CD8-positive, alpha-beta memory T cell (primary cell): ENCODE data around the gene ARF1. TPM values are rescaled to one million over a fixed set of nuclear protein-coding genes. Genes with fewer than 3 reads are reported as not detected.

Source experiments
- CTCF ChIA-PET: fragments of 350-600 bp; sonication (Branson Sonifier 250); formaldehyde crosslinking; loops from one replicate; lab custom pipeline; 2021; ENCODE audit warnings: antibody characterized with exemption; lab: Charles Lee
- POLR2A ChIA-PET: fragments of 350-600 bp; sonication (Branson Sonifier 250); formaldehyde crosslinking; loops from one replicate; lab custom pipeline; 2021; ENCODE audit warnings: antibody characterized with exemption; lab: Charles Lee
- DNase-seq, 5 donors: peaks; one replicate each; pipeline versions ENCODE4 v3.0.0 to v3.0.0-alpha.2; 2020 to 2022; ENCODE audit warnings: mixed read lengths in 1 of 5
- H3K27ac ChIP-seq: one replicate; pipeline ENCODE4 v1.7.0; 2013; ENCODE audit warnings: low read depth, mild to moderate bottlenecking, low read length, moderate library complexity
- H3K27me3 ChIP-seq: 2 replicates; pipeline ENCODE4 v1.7.0; 2013; ENCODE audit warnings: low read length, mild to moderate bottlenecking; ENCODE audit not compliant: insufficient read depth, poor library complexity, severe bottlenecking
- H3K36me3 ChIP-seq: 2 replicates; pipeline ENCODE4 v1.7.0; 2013; ENCODE audit warnings: mild to moderate bottlenecking, low read length, moderate library complexity; ENCODE audit not compliant: insufficient read depth
- H3K4me1 ChIP-seq: 2 replicates; pipeline ENCODE4 v1.7.0; 2013; ENCODE audit warnings: mild to moderate bottlenecking, low read length, moderate library complexity; ENCODE audit not compliant: insufficient read depth
- H3K4me3 ChIP-seq: 2 replicates; pipeline ENCODE4 v1.7.0; 2013; ENCODE audit warnings: mild to moderate bottlenecking, low read length
- H3K9me3 ChIP-seq: 2 replicates; pipeline ENCODE4 v1.7.0; 2013; ENCODE audit warnings: mild to moderate bottlenecking, low read length
- H3K27ac Mint-ChIP-seq, 8 donors: one replicate each; pipeline ENCODE4 v1.8.0; 2020 to 2021; ENCODE audit warnings: mixed read lengths in 8 of 8, mild to moderate bottlenecking in 6 of 8, inconsistent platforms in 3 of 8, moderate library complexity in 3 of 8
- H3K27me3 Mint-ChIP-seq, 2 donors: one replicate each; pipeline ENCODE4 v1.8.0; 2020 to 2021; ENCODE audit warnings: mixed read lengths in 2 of 2, mild to moderate bottlenecking in 1 of 2, moderate library complexity in 1 of 2
- H3K36me3 Mint-ChIP-seq, 3 donors: one replicate each; pipeline ENCODE4 v1.8.0; 2020 to 2021; ENCODE audit warnings: mixed read lengths in 3 of 3, inconsistent platforms in 1 of 3, mild to moderate bottlenecking in 1 of 3
- H3K4me1 Mint-ChIP-seq, 3 donors: one replicate each; pipeline ENCODE4 v1.8.0; 2020 to 2021; ENCODE audit warnings: mixed read lengths in 3 of 3, inconsistent platforms in 1 of 3, mild to moderate bottlenecking in 1 of 3
- H3K4me3 Mint-ChIP-seq, 7 donors: one replicate each; pipeline ENCODE4 v1.8.0; 2020 to 2021; ENCODE audit warnings: mixed read lengths in 7 of 7, mild to moderate bottlenecking in 6 of 7, moderate library complexity in 4 of 7, inconsistent platforms in 2 of 7
- H3K9me3 Mint-ChIP-seq, 5 donors: one replicate each; pipeline ENCODE4 v1.8.0; 2020 to 2022; ENCODE audit warnings: mixed read lengths in 5 of 5, mild to moderate bottlenecking in 3 of 5, moderate library complexity in 2 of 5, inconsistent platforms in 1 of 5
- polyA plus RNA-seq: library from polyadenylated mRNA; unstranded; fragments of 300-500 nt; fragmentation: Illumina TruSeq; gene quantifications from one replicate; pipeline ENCODE4 v1.2.3, GENCODE V29; 2021
- total RNA-seq, 2 experiments: library from RNA; stranded (reverse); gene quantifications; one replicate each; pipeline ENCODE4 v1.2.3, GENCODE V29; 2021

Gene ARF1
- total and polyA plus RNA-seq, 3 experiments from 2014 or later = 379 to 569 (median 379) TPM

DNA sequence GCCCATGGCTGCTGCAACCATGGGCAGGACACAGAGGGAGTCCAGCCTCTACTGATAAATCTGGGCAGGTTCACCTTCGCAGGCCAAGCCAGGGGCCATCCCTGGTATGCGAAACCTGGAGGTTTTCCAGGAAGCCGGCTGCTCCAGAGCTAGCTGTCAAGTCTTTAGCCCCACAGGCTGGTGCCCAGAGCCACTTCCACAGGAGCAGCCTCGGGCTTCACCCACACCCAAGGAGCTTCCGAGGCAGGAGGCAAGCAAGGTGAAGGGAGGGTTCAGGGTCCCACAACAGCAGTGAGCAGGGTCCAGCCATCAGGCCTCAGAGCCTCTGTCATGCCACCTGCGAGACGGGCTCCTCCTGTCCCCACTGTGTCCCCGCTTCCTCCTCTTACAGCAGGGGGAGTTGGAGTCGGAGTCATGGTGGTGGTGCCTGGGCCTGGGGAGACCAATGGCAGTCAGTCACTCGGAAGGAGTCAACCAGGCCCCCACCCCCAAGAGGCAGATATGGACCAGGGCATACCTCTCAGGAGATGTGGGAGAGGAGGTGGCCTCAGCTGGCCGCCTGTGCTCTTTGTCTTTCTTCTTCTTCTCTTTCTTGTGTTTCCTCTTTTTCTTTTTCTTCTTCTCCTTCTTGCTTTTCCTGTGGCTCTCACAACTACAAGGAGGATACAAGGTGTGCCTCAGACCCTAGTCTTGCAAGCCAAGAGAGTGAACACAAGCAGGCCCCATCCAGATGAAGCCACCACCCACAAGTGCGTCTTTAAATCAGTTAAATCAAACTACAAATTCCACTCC is 18.5 kb downstream of the ARF1 start:
- Mint-ChIP-seq H3K4me1 (peaks cover 21 to 56% (median 25%) of the 10 kb centered on the region in 3 donors), H3K36me3 (peaks cover 4 to 57% (median 4%) of the 10 kb centered on the region in 3 donors), H3K4me3 (peak overlapping the region; percentile 79 to 97 (median 84)), H3K27ac (peak overlapping the region; percentile 88 to 99 (median 96)), H3K9me3 (no peaks in the 10 kb centered on the region), H3K27me3 (peaks cover 0 to 2% of the 10 kb centered on the region in 2 donors)
- peaks cover 24% of the 10 kb centered on the region for H3K4me1 ChIP-seq
- POLR2A ChIA-PET = interaction anchor here (1.2 to 2.7 kb wide), 2 partner anchors 11 to 18 kb away, joined by 3 to 11 read pairs; partner anchors contain the start of gene ARF1
- no peak overlapping the region for H3K4me3 ChIP-seq
- CTCF ChIA-PET = interaction anchor here (0.7 to 1.2 kb wide), 2 partner anchors 19 to 66 kb away, joined by 3 to 4 read pairs; partner anchors contain the start of gene ARF1
- peaks cover 20% of the 10 kb centered on the region for H3K36me3 ChIP-seq
- no peak for DNase-seq
- H3K27me3 ChIP-seq = no peaks in the 10 kb centered on the region
- H3K9me3 ChIP-seq = no peaks in the 10 kb centered on the region
- peak overlapping the region; percentile 85 for H3K27ac ChIP-seq

DNA sequence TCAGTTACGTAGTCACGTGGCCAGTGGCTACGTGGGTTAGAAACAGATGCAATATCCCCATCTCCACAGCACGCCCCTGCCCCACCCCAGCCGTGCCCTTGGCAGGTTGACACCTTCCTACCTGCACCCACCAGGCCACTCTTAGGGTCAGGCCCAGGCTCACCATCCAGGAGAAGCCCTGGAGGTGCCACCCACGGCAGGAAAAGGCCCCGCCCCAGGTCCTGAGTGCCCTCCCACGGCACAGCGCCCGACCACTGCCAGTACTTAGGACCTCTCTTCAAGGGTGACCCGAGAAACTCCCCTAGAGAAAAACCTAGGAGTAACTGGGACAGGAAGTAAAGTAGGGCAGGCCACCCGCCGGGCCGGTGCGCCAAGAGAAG is 19.1 kb downstream of the ARF1 start:
- peaks cover 19 to 50% (median 22%) of the 10 kb centered on the region in 3 donors for H3K4me1 Mint-ChIP-seq
- Histone ChIP-seq H3K4me3 (peak overlapping the region; percentile 43), H3K4me1 (peaks cover 18% of the 10 kb centered on the region), H3K36me3 (peaks cover 25% of the 10 kb centered on the region), H3K9me3 (no peaks in the 10 kb centered on the region), H3K27me3 (no peaks in the 10 kb centered on the region), H3K27ac (peak overlapping the region; percentile 85)
- no peaks in the 10 kb centered on the region for H3K9me3 Mint-ChIP-seq
- ChIA-PET CTCF (interaction anchor here (0.7 to 1.2 kb wide), 3 partner anchors 17 to 65 kb away, joined by 3 to 5 read pairs (median 4); partner anchors contain the start of gene ARF1), POLR2A (interaction anchor here (0.5 to 2.7 kb wide), 4 partner anchors 12 to 1117 kb away, joined by 3 to 11 read pairs (median 3); partner anchors contain the start of gene ARF1)
- H3K27ac Mint-ChIP-seq = peak overlapping the region; percentile 88 to 99 (median 96)
- peak overlapping the region; percentile 79 to 97 (median 84) for H3K4me3 Mint-ChIP-seq
- H3K36me3 Mint-ChIP-seq = peaks cover 4 to 59% (median 4%) of the 10 kb centered on the region in 3 donors
- DNase-seq = peak in 2 of 5 donors; percentile 50 to 58
- H3K27me3 Mint-ChIP-seq = peaks cover 0 to 2% of the 10 kb centered on the region in 2 donors

DNA sequence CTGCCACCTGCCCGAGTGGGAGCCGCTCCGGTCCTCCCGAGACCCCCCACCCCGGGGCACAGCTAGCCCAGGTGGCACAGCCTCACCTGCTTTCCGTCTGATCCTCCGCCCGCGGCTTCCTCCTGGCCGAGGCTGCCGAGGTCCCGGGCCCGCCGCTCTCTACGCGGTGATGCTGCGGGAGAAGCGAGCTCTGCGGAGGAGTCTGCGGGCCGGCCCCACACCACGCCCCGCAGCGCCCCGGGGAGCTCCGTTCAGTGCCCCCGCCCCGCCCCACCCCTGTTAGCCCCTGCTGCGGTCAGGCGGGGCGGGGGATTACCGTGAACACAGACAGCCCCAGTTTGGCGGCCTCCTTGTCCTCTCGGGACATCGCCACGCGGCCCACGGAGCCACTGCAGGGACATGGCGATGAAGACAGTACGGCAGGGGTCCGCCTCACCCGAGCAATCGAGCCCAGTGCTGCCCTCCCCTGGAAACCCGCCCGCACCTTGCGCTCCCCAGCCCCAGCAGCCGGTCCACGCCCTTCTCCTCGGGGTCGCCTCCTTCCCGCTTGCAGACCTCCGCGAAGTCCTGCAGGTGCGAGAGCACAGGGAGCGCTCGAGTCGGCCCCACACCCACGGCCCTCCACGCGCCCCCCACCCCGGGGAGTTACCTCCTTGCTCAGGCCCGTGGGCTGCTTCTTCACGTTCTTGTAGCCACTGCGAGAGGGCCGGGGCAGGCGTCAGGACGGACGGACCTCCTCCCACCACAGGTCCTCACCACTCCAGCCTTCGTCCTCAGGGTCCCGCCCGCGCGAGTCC is 19.7 kb downstream of the ARF1 start:
- ChIA-PET POLR2A (interaction anchor here (0.5 to 2.7 kb wide), 5 partner anchors 13 to 1118 kb away, joined by 3 to 11 read pairs (median 3); partner anchors contain the start of gene ARF1), CTCF (interaction anchor here (0.7 to 1.2 kb wide), 3 partner anchors 18 to 65 kb away, joined by 3 to 5 read pairs (median 4); partner anchors contain the start of gene ARF1)
- H3K36me3 ChIP-seq = peaks cover 27% of the 10 kb centered on the region
- peaks cover 18% of the 10 kb centered on the region for H3K4me1 ChIP-seq
- peaks cover 0 to 2% of the 10 kb centered on the region in 2 donors for H3K27me3 Mint-ChIP-seq
- H3K4me3 Mint-ChIP-seq = peak overlapping the region; percentile 81 to 97 (median 86)
- peaks cover 19 to 46% (median 22%) of the 10 kb centered on the region in 3 donors for H3K4me1 Mint-ChIP-seq
- H3K9me3 ChIP-seq = no peaks in the 10 kb centered on the region
- peaks cover 4 to 59% (median 7%) of the 10 kb centered on the region in 3 donors for H3K36me3 Mint-ChIP-seq
- H3K27me3 ChIP-seq = no peaks in the 10 kb centered on the region
- H3K27ac ChIP-seq = peak overlapping the region; percentile 85
- H3K9me3 Mint-ChIP-seq = no peaks in the 10 kb centered on the region
- H3K4me3 ChIP-seq = peak overlapping the region; percentile 43
- DNase-seq = peak; percentile 52 to 80 (median 65)
- peak overlapping the region; percentile 82 to 99 (median 95) for H3K27ac Mint-ChIP-seq

DNA sequence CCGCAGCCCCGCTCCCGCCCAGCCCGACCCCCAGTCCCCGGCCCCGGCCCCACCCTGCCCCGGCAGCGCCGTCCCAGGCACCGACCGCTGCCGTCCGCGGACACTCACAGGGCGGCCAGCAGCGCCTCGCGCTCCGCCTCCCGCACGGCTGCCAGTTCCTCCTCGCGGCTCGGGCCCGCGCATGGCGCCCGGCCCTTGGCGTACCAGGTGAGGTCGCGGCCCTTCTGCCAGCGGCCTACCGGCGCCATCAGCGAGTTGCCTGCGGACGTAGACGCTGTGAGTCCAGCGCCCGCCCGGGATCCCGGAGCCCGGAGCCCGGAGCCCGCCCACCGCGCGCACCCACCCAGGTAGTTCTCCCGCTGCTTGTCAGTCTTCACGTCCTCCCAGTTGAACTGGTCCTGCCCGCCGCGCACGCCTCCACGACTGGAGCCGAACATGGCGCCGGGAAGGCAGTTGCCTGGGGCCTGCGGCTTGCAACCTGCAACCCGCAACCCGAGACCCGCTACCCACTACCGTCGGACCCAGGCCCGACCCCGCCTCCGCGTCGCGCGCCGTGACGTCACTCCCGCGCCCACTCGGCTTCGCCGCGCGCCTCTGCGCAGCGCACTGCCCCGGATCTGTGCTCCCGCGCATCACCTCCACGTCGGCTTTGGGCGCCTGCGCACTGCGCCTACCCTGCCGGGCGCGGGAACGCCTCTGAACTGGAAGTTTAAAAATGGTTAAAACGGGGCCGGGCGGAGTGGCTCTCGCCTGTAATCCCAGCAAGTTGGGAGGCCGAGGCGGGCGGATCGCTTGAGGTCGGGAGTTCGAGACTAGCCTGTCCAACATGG is 20.5 kb downstream of the ARF1 start, which contains the start of gene C1orf35:
Gene C1orf35 (minus strand): TSS at position 535 of the 830 bp plus-strand sequence. CDS start 98 bp downstream, at position 437.
- Histone ChIP-seq H3K36me3 (peaks cover 25% of the 10 kb centered on the region), H3K4me1 (peaks cover 21% of the 10 kb centered on the region), H3K27ac (peak within 1 kb of the TSS; percentile 85), H3K27me3 (no peaks in the 10 kb centered on the region), H3K9me3 (no peaks in the 10 kb centered on the region), H3K4me3 (peak within 1 kb of the TSS; percentile 89)
- Mint-ChIP-seq H3K27me3 (peaks cover 0 to 2% of the 10 kb centered on the region in 2 donors), H3K9me3 (no peaks in the 10 kb centered on the region), H3K4me1 (peaks cover 19 to 41% (median 21%) of the 10 kb centered on the region in 3 donors), H3K27ac (peak within 1 kb of the TSS; percentile 94 to 99 (median 96)), H3K4me3 (peak within 1 kb of the TSS; percentile 90 to 97 (median 92)), H3K36me3 (peaks cover 4 to 55% (median 7%) of the 10 kb centered on the region in 3 donors)
- POLR2A ChIA-PET = interaction anchor here (1.0 to 2.7 kb wide), 2 partner anchors 17 to 20 kb away, joined by 4 to 11 read pairs; partner anchors contain the start of gene ARF1
- peak; percentile 92 to 95 (median 93) for DNase-seq
- CTCF ChIA-PET = no interaction called here

DNA sequence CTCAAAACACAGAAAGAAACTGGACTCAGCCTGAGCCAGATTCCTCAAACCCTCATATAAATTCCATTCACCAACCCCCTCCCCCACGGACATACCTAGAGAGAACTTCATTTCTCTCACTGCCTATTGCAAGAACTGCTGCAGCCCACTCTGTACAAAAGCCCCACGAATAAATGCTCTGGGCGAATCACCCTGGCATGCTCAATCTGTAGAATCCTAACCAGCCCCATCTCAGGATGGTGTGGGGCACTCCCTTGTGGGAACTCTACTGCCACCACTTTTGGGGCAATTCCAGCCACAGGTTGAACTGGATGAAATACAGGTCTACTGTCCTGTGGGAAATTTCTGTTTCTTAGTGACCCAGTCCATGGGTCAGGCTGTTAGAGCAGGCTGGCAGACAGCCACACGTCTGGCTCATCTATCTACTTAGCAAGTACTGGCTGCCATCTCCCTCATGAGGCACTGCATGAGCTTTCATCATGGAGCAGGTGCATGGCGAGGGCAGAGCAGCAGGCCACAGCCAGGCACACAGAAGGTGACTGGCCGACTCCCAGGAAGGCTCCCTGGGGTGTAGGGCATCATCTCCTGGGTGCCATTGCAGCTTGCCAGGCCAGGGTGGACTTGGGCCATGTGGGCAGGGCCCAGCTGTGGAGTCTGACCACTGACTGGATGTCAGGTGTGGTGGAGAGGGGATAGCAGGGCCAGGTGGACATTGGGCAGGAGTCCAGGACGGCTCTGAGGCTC is 22.2 kb downstream of the ARF1 start:
- DNase-seq = no peak
- Histone ChIP-seq H3K4me3 (no peak overlapping the region), H3K36me3 (peaks cover 13% of the 10 kb centered on the region), H3K27me3 (no peaks in the 10 kb centered on the region), H3K9me3 (no peaks in the 10 kb centered on the region), H3K4me1 (peaks cover 30% of the 10 kb centered on the region), H3K27ac (no peak overlapping the region)
- ChIA-PET CTCF (no interaction called here), POLR2A (no interaction called here)
- Mint-ChIP-seq H3K4me1 (peaks cover 27 to 51% (median 31%) of the 10 kb centered on the region in 3 donors), H3K9me3 (no peaks in the 10 kb centered on the region), H3K4me3 (peak overlapping the region; percentile 63 to 94 (median 92)), H3K27ac (peak overlapping the region in 7 of 8 donors; percentile 47 to 96 (median 61)), H3K36me3 (peaks cover 0 to 40% (median 5%) of the 10 kb centered on the region in 3 donors), H3K27me3 (peaks cover 0 to 2% of the 10 kb centered on the region in 2 donors)

DNA sequence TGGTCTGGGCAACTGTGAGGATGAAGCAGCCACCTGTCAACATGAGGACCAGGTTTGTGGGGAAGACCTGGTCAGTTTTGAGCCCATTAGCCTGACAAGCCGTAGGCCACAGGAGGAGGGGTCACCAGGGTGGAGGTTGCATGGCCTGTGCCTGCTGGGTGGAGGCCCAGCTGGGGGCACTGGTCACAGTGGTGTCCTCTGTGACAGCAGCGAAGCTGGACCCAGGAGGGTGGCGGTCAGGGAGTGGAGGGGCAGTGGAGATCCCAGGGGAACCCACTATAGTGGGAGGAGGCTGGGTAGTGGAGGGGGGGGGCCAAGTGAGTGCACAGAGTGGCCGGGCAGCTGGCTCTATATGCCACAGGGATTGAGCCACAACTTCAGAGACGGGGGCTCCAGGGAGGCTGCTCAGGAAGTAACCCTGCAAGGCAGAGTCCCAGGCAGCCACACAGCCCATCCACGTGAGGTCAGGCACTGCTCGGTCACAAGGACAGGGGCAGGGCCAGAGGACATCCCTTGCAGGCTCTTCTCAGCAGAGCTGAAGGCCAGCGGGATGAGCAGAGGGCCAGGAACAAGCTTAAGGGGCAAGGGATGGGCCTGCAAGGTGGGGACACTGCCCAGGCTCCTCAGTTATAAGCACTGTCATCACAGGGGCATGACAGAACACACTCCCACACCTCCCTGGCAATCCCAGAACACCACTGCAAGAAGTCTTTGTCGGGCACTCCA is 22.9 kb downstream of the ARF1 start:
- Mint-ChIP-seq H3K36me3 (peaks cover 0 to 33% (median 5%) of the 10 kb centered on the region in 3 donors), H3K27ac (peak overlapping the region in 3 of 8 donors; percentile 85 to 96 (median 93)), H3K27me3 (no peaks in the 10 kb centered on the region), H3K4me1 (peaks cover 30 to 57% (median 37%) of the 10 kb centered on the region in 3 donors), H3K9me3 (no peaks in the 10 kb centered on the region), H3K4me3 (peak overlapping the region in 2 of 7 donors; percentile 63 to 94)
- ChIA-PET POLR2A (interaction anchor here (0.5 to 1.5 kb wide), 2 partner anchors 34 to 381 kb away, joined by 3 to 4 read pairs; no protein-coding TSS in a partner anchor), CTCF (interaction anchor here (1.2 kb wide), 1 partner anchor 61 kb away, joined by 3 read pairs; no protein-coding TSS in a partner anchor)
- peaks cover 13% of the 10 kb centered on the region for H3K36me3 ChIP-seq
- no peak for DNase-seq
- H3K27ac ChIP-seq = no peak overlapping the region
- H3K9me3 ChIP-seq = no peaks in the 10 kb centered on the region
- no peaks in the 10 kb centered on the region for H3K27me3 ChIP-seq
- peaks cover 38% of the 10 kb centered on the region for H3K4me1 ChIP-seq
- no peak overlapping the region for H3K4me3 ChIP-seq
